ENCODE data around the gene OGFOD3.
"Not testable (repeated sequence)": the region's sequence is repeated elsewhere in the genome, so short reads cannot be mapped to it uniquely, and the experiment has no call there.

OGFOD3 gene

DNA sequence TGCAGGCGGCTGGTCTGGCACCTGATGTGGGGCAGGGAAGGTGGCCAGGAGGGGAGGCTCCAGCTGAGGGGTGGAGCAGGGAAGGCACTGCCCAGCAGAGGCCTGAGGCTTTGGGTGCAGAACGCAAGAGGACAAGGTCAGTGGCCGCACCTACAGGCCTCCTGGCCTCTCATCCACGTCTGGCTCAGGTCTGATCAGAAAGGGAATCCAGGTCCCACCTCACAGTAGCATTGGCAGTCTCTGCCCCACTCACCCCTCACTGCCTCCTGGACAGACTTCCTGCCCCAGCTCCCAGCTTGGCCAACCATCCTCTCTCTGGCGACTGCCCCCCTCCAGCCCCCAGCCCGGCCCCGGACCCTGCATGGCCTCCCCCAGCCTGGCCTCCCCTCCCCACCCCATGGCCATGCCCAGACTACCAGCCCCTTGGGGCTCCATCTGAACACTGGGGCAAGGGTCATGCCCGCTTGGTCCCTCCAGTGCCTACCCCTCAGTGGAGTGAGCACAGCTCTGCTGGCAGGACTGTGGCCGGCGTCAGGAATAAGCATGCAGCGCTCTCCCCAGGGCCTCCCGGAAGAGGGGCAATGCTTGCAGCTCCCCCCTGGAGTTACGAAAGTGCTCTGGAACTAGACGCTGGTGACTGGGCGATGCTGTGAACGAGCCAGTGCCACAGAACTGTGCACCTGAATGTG, 42.2 kb downstream of the OGFOD3 start:
- H3K9ac ChIP-seq (ENCODE audit: low read length) = no peak overlapping the region
- H3K36me3 ChIP-seq (ENCODE audit: control insufficient read depth, insufficient read depth, low read length) = no peaks in the 10 kb centered on the region
- H3K27ac ChIP-seq (ENCODE audit: low read depth, low read length) = no peak overlapping the region
- H3K4me3 ChIP-seq (ENCODE audit: low read depth, low read length) = no peak overlapping the region
- H3K27me3 ChIP-seq (ENCODE audit: control insufficient read depth, insufficient read depth, low read length) = peaks cover 46% of the 10 kb centered on the region
- H3K4me1 ChIP-seq (ENCODE audit: control insufficient read depth, insufficient read depth, low read length) = no peaks in the 10 kb centered on the region
- H3K9me3 ChIP-seq (ENCODE audit: control insufficient read depth, insufficient read depth, low read depth, low read length) = no peaks in the 10 kb centered on the region

DNA sequence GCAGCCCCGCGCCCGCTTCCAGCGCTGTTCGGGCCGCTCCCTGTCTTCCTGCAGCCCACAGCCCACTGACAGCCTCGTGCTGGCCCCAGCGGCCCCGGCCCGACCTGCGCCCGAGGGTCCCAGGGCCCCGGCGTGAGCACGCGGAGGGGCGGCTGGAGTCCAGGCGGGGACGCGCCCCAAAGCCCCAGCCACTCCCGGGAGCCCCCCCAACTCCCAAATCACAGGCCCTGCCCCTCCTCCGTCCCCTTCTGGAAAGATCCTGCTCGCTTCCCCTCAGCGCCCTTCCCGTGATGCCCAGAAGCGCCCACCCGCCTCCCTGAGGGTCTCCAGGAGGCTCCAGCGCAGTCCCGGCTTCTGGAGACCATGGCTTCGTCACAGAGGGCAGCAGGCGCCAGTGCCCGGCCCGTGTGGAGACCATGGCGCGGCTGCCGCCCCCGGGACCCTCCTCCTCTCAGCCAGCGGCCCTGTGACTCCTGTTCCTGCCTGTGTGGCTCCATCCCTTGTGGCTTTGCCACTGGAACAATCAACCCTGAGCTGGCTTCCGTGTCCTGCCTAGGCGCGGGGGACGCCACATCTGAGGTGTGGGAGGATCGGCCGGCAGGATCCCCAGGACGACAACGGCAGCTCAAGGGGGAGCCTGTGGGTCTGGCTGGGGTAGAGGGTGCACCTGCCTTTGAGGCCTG, 42.9 kb downstream of the OGFOD3 start:
- H3K36me3 ChIP-seq (ENCODE audit: control insufficient read depth, insufficient read depth, low read length) = no peaks in the 10 kb centered on the region
- H3K9ac ChIP-seq (ENCODE audit: low read length) = no peak overlapping the region
- peaks cover 53% of the 10 kb centered on the region for H3K27me3 ChIP-seq (ENCODE audit: control insufficient read depth, insufficient read depth, low read length)
- H3K27ac ChIP-seq (ENCODE audit: low read depth, low read length) = no peak overlapping the region
- no peak overlapping the region for H3K4me3 ChIP-seq (ENCODE audit: low read depth, low read length)
- H3K4me1 ChIP-seq (ENCODE audit: control insufficient read depth, insufficient read depth, low read length) = no peaks in the 10 kb centered on the region
- no peaks in the 10 kb centered on the region for H3K9me3 ChIP-seq (ENCODE audit: control insufficient read depth, insufficient read depth, low read depth, low read length)

DNA sequence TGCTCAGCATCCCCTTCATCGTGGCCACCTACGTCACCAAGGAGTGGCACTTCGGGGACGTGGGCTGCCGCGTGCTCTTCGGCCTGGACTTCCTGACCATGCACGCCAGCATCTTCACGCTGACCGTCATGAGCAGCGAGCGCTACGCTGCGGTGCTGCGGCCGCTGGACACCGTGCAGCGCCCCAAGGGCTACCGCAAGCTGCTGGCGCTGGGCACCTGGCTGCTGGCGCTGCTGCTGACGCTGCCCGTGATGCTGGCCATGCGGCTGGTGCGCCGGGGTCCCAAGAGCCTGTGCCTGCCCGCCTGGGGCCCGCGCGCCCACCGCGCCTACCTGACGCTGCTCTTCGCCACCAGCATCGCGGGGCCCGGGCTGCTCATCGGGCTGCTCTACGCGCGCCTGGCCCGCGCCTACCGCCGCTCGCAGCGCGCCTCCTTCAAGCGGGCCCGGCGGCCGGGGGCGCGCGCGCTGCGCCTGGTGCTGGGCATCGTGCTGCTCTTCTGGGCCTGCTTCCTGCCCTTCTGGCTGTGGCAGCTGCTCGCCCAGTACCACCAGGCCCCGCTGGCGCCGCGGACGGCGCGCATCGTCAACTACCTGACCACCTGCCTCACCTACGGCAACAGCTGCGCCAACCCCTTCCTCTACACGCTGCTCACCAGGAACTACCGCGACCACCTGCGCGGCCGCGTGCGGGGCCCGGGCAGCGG, 43.6 kb downstream of the OGFOD3 start:
- no peak overlapping the region for H3K9ac ChIP-seq (ENCODE audit: low read length)
- no peaks in the 10 kb centered on the region for H3K36me3 ChIP-seq (ENCODE audit: control insufficient read depth, insufficient read depth, low read length)
- H3K9me3 ChIP-seq (ENCODE audit: control insufficient read depth, insufficient read depth, low read depth, low read length) = no peaks in the 10 kb centered on the region
- no peak overlapping the region for H3K27ac ChIP-seq (ENCODE audit: low read depth, low read length)
- H3K4me1 ChIP-seq (ENCODE audit: control insufficient read depth, insufficient read depth, low read length) = no peaks in the 10 kb centered on the region
- no peak overlapping the region for H3K4me3 ChIP-seq (ENCODE audit: low read depth, low read length)
- peaks cover 60% of the 10 kb centered on the region for H3K27me3 ChIP-seq (ENCODE audit: control insufficient read depth, insufficient read depth, low read length)

DNA sequence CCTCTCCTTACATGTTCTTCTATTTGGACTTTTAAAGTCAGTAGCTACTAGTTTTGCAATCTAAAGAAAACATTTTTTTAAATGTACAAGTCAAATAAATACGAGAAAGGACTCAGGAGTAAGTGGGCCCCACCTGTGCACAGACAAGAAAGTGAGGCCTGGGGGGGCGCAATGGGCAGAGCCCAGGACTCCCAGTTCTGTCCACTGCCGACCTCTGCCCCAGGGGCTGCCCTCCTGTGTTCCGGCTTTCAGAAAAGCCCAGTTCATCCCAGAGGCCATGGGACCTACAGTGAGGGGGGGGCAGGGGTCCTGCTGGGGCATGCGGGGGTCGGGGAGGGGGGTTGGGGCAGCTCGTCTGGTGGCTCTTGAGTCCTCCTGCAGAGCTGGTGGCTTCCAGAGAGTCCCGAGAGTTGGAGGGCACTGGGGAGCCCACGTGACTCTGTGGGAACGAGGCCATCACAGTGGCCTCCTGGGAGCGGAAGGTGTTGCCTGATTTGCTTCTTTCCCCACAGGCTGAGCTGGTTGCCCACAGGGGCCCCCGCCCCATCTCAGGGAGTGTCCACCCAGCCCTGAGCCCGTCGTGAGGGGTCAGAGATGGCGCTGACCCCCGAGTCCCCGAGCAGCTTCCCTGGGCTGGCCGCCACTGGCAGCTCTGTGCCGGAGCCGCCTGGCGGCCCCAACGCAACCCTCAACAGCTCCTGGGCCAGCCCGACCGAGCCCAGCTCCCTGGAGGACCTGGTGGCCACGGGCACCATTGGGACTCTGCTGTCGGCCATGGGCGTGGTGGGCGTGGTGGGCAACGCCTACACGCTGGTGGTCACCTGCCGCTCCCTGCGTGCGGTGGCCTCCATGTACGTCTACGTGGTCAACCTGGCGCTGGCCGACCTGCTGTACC, 44.4 kb downstream of the OGFOD3 start:
- no peaks in the 10 kb centered on the region for H3K36me3 ChIP-seq (ENCODE audit: control insufficient read depth, insufficient read depth, low read length)
- H3K9me3 ChIP-seq (ENCODE audit: control insufficient read depth, insufficient read depth, low read depth, low read length) = no peaks in the 10 kb centered on the region
- H3K4me1 ChIP-seq (ENCODE audit: control insufficient read depth, insufficient read depth, low read length) = no peaks in the 10 kb centered on the region
- peaks cover 66% of the 10 kb centered on the region for H3K27me3 ChIP-seq (ENCODE audit: control insufficient read depth, insufficient read depth, low read length)
- no peak overlapping the region for H3K9ac ChIP-seq (ENCODE audit: low read length)
- no peak overlapping the region for H3K4me3 ChIP-seq (ENCODE audit: low read depth, low read length)
- H3K27ac ChIP-seq (ENCODE audit: low read depth, low read length) = no peak overlapping the region

DNA sequence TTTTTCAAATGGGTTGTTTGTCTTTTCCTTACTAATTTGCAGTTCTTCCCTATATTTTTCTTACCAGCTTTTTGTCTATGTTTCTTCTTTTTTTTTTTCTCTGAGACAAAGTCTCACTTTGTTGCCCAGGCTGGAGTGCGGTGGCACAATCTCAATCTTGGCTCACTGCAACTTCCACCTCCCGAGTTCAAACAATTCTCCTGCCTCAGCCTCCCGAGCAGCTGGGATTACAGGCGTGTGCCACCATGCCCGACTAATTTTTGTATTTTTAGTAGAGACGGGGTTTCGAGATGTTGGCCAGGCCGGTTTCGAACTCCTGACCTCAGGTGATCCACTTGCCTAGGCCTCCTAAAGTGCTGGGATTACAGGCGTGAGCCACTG, 45.3 kb downstream of the OGFOD3 start:
- H3K27me3 ChIP-seq (ENCODE audit: control insufficient read depth, insufficient read depth, low read length) = peaks cover 64% of the 10 kb centered on the region
- H3K4me1 ChIP-seq (ENCODE audit: control insufficient read depth, insufficient read depth, low read length) = not testable (repeated sequence)

DNA sequence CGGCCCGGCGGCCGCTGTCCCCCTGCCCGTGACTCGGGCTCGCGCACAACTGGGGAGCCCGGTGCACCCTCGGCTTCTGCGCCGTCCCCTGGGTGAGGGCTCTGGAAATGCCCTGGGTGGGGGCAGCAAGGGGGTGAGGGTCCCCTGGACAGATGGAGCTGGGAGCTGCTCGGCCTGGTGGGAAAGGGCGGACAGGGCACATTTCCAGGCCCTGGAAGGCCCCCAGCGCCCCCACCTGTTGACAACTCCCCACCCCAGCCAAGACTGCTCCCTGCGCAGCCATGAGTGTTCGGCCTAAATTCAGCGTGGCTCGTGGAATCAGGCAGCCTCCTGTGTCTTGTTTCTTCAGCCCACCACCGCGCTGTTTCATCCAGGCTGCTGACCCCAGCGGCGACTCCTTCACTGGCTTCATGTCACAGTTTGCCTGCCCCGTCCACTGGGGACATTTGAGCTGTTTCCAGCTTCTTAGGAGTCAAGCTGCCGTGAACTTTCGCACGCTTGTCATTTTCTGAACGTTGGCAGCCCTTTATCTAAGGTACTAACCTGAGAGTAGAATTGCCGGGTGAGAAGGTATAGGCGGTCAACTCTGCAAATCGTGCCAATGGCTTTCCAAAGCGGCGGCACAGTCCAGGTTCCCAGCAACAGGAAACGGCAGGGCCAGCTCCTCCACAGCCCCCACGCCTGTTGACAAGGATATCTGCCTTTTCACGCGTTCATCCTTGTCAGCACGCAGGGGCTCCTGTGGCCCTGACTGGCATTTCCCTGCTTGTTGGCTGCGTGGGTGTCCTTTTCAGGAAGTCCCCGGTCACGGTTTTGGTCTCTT, 45.9 kb downstream of the OGFOD3 start:
- Histone ChIP-seq H3K27ac (ENCODE audit: low read depth, low read length) (no peak overlapping the region), H3K4me1 (ENCODE audit: control insufficient read depth, insufficient read depth, low read length) (no peaks in the 10 kb centered on the region), H3K4me3 (ENCODE audit: low read depth, low read length) (peak overlapping the region; percentile 52), H3K9me3 (ENCODE audit: control insufficient read depth, insufficient read depth, low read depth, low read length) (no peaks in the 10 kb centered on the region), H3K9ac (ENCODE audit: low read length) (no peak overlapping the region), H3K36me3 (ENCODE audit: control insufficient read depth, insufficient read depth, low read length) (no peaks in the 10 kb centered on the region), H3K27me3 (ENCODE audit: control insufficient read depth, insufficient read depth, low read length) (peaks cover 62% of the 10 kb centered on the region)

More for the DNA sequence above, 45.3 kb downstream of the OGFOD3 start:
- H3K36me3 ChIP-seq (ENCODE audit: control insufficient read depth, insufficient read depth, low read length); H3K4me3 ChIP-seq (ENCODE audit: low read depth, low read length); H3K9me3 ChIP-seq (ENCODE audit: control insufficient read depth, insufficient read depth, low read depth, low read length); H3K27ac ChIP-seq (ENCODE audit: low read depth, low read length); H3K9ac ChIP-seq (ENCODE audit: low read length): not testable (repeated sequence)

DNA sequence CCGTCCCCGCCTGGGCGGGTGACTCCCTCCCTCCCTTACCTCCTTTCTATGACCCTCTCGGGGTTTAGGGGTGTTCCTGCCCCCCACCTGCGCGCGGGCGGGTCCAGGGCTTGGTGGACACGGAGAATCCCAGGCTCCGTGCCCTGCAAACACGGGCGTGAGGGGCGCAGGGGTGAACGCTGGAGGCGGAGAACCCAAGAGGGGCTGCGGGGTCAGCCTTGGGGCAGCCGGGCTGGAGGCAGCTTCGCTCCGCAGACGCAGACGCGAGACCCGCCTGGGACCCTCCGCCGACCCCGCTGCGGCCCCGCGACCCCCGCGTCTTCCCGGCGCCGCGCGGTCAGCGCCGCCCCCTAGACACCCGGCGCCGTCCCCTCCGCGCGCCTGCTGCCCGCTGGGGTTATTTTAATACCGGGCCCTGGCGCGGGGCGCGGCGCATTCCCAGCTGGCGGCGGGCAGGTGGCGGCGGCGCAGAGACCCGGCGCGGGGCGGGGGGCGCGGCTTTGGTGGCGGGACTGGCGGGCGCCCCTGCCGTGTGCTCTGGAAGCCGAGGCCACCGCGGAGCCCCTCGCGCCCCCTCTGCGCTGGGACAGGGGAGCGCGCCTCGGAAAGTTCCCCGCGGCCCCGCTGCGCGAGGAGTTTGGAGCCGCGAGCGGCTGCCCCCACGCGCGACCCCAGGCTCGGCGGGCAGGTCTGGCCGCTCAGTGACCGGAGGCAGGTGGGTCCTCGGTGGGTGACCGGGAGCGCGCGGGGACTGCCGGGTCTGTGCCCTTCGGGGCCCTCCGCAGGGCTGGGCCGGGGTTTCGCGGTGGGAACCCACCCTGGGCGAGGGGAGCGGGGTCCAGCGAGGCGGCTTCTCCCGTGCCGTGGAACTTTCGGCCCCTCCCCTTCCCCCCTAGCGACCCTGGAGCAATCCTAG, 46.8 kb downstream of the OGFOD3 start, which contains the start of gene UTS2R:
Gene UTS2R, plus strand, starts transcription at position 433 of the 916 bp plus-strand sequence. CDS start 2,560 bp downstream, outside the sequence.
- H3K9ac ChIP-seq (ENCODE audit: low read length) = no peak within 1 kb of the TSS
- no peak within 1 kb of the TSS for H3K27ac ChIP-seq (ENCODE audit: low read depth, low read length)
- H3K9me3 ChIP-seq (ENCODE audit: control insufficient read depth, insufficient read depth, low read depth, low read length) = no peaks in the 10 kb centered on the region
- no peaks in the 10 kb centered on the region for H3K36me3 ChIP-seq (ENCODE audit: control insufficient read depth, insufficient read depth, low read length)
- H3K27me3 ChIP-seq (ENCODE audit: control insufficient read depth, insufficient read depth, low read length) = peaks cover 62% of the 10 kb centered on the region
- no peaks in the 10 kb centered on the region for H3K4me1 ChIP-seq (ENCODE audit: control insufficient read depth, insufficient read depth, low read length)
- H3K4me3 ChIP-seq (ENCODE audit: low read depth, low read length) = peak within 1 kb of the TSS; percentile 52

DNA sequence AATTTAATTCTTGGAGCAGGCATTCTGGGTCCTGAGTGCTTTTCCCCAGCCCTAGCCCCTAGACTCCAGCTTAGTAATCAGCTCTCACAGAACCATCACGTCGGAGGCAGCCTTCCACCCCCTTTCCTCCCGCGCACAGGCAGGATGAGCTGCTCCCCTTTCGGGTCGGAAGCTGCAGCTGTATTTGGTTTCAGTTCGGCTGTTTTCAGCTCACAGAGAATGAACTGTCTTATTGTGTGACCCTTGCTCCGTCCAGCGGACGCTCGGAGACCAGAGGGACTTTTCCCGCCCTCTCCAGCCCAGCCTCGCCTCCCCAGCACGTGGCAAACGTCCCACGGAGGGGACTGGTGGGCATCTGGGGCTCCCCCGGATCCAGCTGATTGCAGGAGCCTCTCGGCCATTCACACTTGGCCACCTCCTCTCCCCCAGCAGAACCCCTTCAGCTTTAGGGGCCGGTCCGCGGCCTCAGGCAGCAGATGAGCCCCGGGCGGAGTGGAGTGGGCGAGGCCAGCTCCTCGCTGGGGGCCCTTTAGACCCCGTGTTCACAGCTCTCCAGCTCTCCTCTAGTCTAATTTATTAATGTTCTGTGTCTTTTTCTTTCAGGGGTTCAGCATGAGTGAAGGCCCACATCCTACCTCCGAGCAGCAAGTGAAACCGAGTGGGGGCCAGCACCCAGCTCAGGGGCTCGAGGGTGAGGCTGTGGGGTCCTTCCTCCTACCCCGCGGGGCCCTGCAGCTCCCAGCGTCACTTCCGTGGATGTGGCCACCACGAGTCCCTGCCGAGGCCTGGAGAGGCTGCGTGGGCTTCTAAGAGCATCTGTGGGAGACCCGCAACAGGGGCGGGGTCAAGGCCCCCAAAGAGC, 47.7 kb downstream of the OGFOD3 start:
- no peak overlapping the region for H3K9ac ChIP-seq (ENCODE audit: low read length)
- no peaks in the 10 kb centered on the region for H3K4me1 ChIP-seq (ENCODE audit: control insufficient read depth, insufficient read depth, low read length)
- peak overlapping the region; percentile 52 for H3K4me3 ChIP-seq (ENCODE audit: low read depth, low read length)
- H3K27ac ChIP-seq (ENCODE audit: low read depth, low read length) = no peak overlapping the region
- H3K36me3 ChIP-seq (ENCODE audit: control insufficient read depth, insufficient read depth, low read length) = no peaks in the 10 kb centered on the region
- H3K27me3 ChIP-seq (ENCODE audit: control insufficient read depth, insufficient read depth, low read length) = peaks cover 58% of the 10 kb centered on the region
- H3K9me3 ChIP-seq (ENCODE audit: control insufficient read depth, insufficient read depth, low read depth, low read length) = no peaks in the 10 kb centered on the region

DNA sequence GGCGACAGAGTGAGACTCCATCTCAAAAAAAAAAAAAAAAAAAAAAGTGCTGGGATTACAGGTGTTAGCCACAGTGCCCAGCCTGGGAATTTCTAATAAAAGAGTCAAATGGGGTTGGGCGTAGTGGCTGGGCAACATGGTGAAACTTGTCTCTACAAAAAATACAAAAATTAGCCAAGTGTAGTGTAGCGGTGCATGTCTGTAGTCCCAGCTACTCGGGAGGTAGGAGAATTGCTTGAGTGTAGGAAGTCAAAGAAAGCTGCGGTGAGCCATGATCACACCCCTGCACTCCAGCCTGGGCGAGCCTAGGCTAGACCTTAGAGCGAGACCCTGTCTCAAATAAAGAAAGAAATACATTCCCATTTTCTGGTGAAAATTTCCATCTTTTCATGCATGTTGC, 49.2 kb downstream of the OGFOD3 start:
- peaks cover 45% of the 10 kb centered on the region for H3K27me3 ChIP-seq (ENCODE audit: control insufficient read depth, insufficient read depth, low read length)
- no peaks in the 10 kb centered on the region for H3K4me1 ChIP-seq (ENCODE audit: control insufficient read depth, insufficient read depth, low read length)
- no peak overlapping the region for H3K27ac ChIP-seq (ENCODE audit: low read depth, low read length)
- H3K9ac ChIP-seq (ENCODE audit: low read length) = no peak overlapping the region
- H3K4me3 ChIP-seq (ENCODE audit: low read depth, low read length) = no peak overlapping the region
- no peaks in the 10 kb centered on the region for H3K9me3 ChIP-seq (ENCODE audit: control insufficient read depth, insufficient read depth, low read depth, low read length)
- H3K36me3 ChIP-seq (ENCODE audit: control insufficient read depth, insufficient read depth, low read length) = no peaks in the 10 kb centered on the region

Measured in HUES6 (cell line).